Endothelial cell of umbilical vein (primary cell): ENCODE measurements around the gene ACER3.

Experiments used
- CTCF ChIP-seq, 2 donors: IDR thresholded peaks; 1 replicate in 1 of 2; 2 replicates in 1 of 2; pipeline ENCODE4 v1.5.1; 2011; ENCODE audit warnings: low read length in 2 of 2, mild to moderate bottlenecking in 2 of 2, moderate library complexity in 2 of 2, control low read depth in 1 of 2, inconsistent platforms in 1 of 2, low read depth in 1 of 2; ENCODE audit not compliant: insufficient read depth in 1 of 2; ENCODE audit errors: extremely low read depth in 1 of 2
- EZH2 ChIP-seq: IDR thresholded peaks from 2 replicates; pipeline ENCODE4 v1.6.1; 2012; ENCODE audit warnings: borderline replicate concordance, low read depth, mild to moderate bottlenecking, moderate library complexity, low read length, inconsistent platforms; ENCODE audit not compliant: severe bottlenecking
- JUN ChIP-seq: IDR thresholded peaks from 2 replicates; pipeline ENCODE4 v1.6.1; 2011; ENCODE audit warnings: borderline replicate concordance, low read depth; ENCODE audit not compliant: insufficient read length, insufficient read depth
- MAX ChIP-seq: IDR thresholded peaks from 2 replicates; pipeline ENCODE4 v1.6.1; 2011; ENCODE audit not compliant: insufficient read depth, insufficient read length
- POLR2A ChIP-seq: IDR thresholded peaks from 2 replicates; pipeline ENCODE4 v1.6.1; 2012; ENCODE audit warnings: low read depth, mild to moderate bottlenecking, control low read depth, low read length
- POLR2AphosphoS5 ChIP-seq: IDR thresholded peaks from 2 replicates; pipeline ENCODE4 v1.6.1; 2012; ENCODE audit warnings: low read depth, mild to moderate bottlenecking, control low read depth, low read length, moderate library complexity; ENCODE audit not compliant: insufficient read depth

GRCh38 chr11:77049026-77049425 is 188.3 kb downstream of the ACER3 start:
- TF ChIP-seq MAX = no peak
- no peak for TF ChIP-seq POLR2AphosphoS5
- no peak for TF ChIP-seq CTCF (IDR thresholded peaks at IDR 0.05; ENCODE audit: extremely low read depth in 1 of 2, insufficient read depth in 1 of 2, low read depth in 1 of 2, low read length in 2 of 2)
- no peak for TF ChIP-seq POLR2A
- TF ChIP-seq EZH2 = no peak
- no peak for TF ChIP-seq JUN
